Femur (tissue), 1 donor: ENCODE measurements around the gene NPHP1.
"Not testable (repeated sequence)": the region's sequence is repeated elsewhere in the genome, so short reads cannot be mapped to it uniquely, and the experiment has no call there.

Source experiments
- DNase-seq: peaks from one replicate; pipeline ENCODE4 v3.0.0-alpha.2; 2017

NPHP1 gene

GRCh38 chr2:110126086-110126773, 78.6 kb downstream of the NPHP1 start:
- no peak for DNase-seq

GRCh38 chr2:110124939-110125691, 79.7 kb downstream of the NPHP1 start:
- no peak for DNase-seq

- DNase-seq, result no peak
Observed at GRCh38 chr2:110124038-110124825, 80.6 kb downstream of the NPHP1 start.

- DNase-seq, result no peak
Observed at GRCh38 chr2:110121592-110121991, 83.2 kb downstream of the NPHP1 start.

GRCh38 chr2:110121052-110121334, 83.8 kb downstream of the NPHP1 start:
- no peak for DNase-seq

GRCh38 chr2:110120171-110121051, 84.4 kb downstream of the NPHP1 start:
- no peak for DNase-seq

GRCh38 chr2:110116033-110116710, 88.6 kb downstream of the NPHP1 start:
- DNase-seq, result no peak

GRCh38 chr2:110115291-110116032, 89.4 kb downstream of the NPHP1 start, which contains the start of gene MALL:
TSS of gene MALL (minus strand) at chr2:110115822. CDS start at chr2:110115792, 30 bp downstream.
- DNase-seq, result no peak

GRCh38 chr2:110114831-110115255, 90.0 kb downstream of the NPHP1 start:
- no peak for DNase-seq

- DNase-seq, result no peak
Observed at GRCh38 chr2:110113961-110114591, 90.7 kb downstream of the NPHP1 start.

- DNase-seq, result not testable (repeated sequence)
Observed at GRCh38 chr2:110108291-110108690, 96.5 kb downstream of the NPHP1 start.

- DNase-seq, result no peak
Observed at GRCh38 chr2:110107092-110108079, 97.4 kb downstream of the NPHP1 start.

GRCh38 chr2:110106642-110107041, 98.2 kb downstream of the NPHP1 start:
- no peak for DNase-seq

- no peak for DNase-seq
Observed at GRCh38 chr2:110105608-110106467, 99.0 kb downstream of the NPHP1 start.

GRCh38 chr2:110105183-110105582, 99.6 kb downstream of the NPHP1 start:
- DNase-seq, result no peak

- no peak for DNase-seq
Observed at GRCh38 chr2:110104025-110104771, 100.6 kb downstream of the NPHP1 start.

GRCh38 chr2:110103061-110103961, 101.5 kb downstream of the NPHP1 start:
- DNase-seq, result no peak
